HepG2 (cell line): ENCODE data around the gene SLC17A3. TPM values are rescaled to one million over a fixed set of nuclear protein-coding genes. Genes with fewer than 3 reads are reported as not detected.

ENCODE experiments used
- ATAC-seq: fragments of 200-7000 bp; cut with Tn5 transposase; 3 replicates; pipeline ENCODE4 v1.9.1; 2020; ENCODE audit warnings: mild to moderate bottlenecking, moderate library complexity
- BruUV-seq: library from RNA; stranded (reverse); fragments of 400-500 nt; replicated peaks from 2 replicates; lab custom pipeline; 2021; lab: Mats Ljungman, UMichigan
- CTCF ChIA-PET: fragments of 300-600 bp; formaldehyde crosslinking; extraction: SDS; loops from one replicate; lab custom pipeline; 2021; ENCODE audit warnings: low total read pairs, inconsistent platforms, low intra/inter-chr PET ratio; lab: Yijun Ruan, JAX
- POLR2A ChIA-PET: fragments of 350-600 bp; sonication (Branson Sonifier 250); formaldehyde crosslinking; loops from one replicate; lab custom pipeline; 2020; ENCODE audit warnings: antibody characterized with exemption, inconsistent platforms; lab: Yijun Ruan, JAX
- DNase-seq: peaks from one replicate; pipeline ENCODE4 v3.0.0-alpha.2; 2015; ENCODE audit warnings: low spot score
- FAIRE-seq: peaks from 3 replicates; lab custom pipeline; 2011; peaks lifted over from hg19 to GRCh38; lab: Jason Lieb, UNC
- H2AFZ ChIP-seq: one replicate; pipeline ENCODE4 v1.6.1; 2011; ENCODE audit warnings: low read length, inconsistent platforms
- H3K27ac ChIP-seq: fragments of 300-600 bp; 3 replicates; pipeline ENCODE4 v1.8.0; 2011; ENCODE audit warnings: mixed run types, mild to moderate bottlenecking, mixed read lengths, low read length, inconsistent platforms; ENCODE audit not compliant: insufficient read depth; ENCODE audit errors: extremely low read length
- H3K27me3 ChIP-seq, 2 experiments: fragments of 200-600 bp in 1 of 2; 2 replicates in 1 of 2; 3 replicates in 1 of 2; pipeline versions ENCODE4 v1.6.0 to v1.8.0; 2011; ENCODE audit warnings: low read length in 2 of 2, mild to moderate bottlenecking in 2 of 2, moderate library complexity in 2 of 2, inconsistent platforms in 1 of 2; ENCODE audit not compliant: insufficient read depth in 2 of 2, control insufficient read depth in 1 of 2
- H3K36me3 ChIP-seq, 2 experiments: fragments of 200-600 bp in 1 of 2; replicated peaks in 1 of 2; 2 replicates in 1 of 2; 3 replicates in 1 of 2; pipeline versions ENCODE4 v1.5.1 to v1.8.0; 2011; ENCODE audit warnings: low read length in 2 of 2, inconsistent platforms in 1 of 2; ENCODE audit not compliant: insufficient read depth in 2 of 2, control insufficient read depth in 1 of 2
- H3K4me1 ChIP-seq: 2 replicates; pipeline ENCODE4 v1.5.1; 2012; ENCODE audit warnings: low read length, inconsistent platforms; ENCODE audit not compliant: insufficient read depth
- H3K4me2 ChIP-seq: 2 replicates; pipeline ENCODE4 v1.6.0; 2011; ENCODE audit warnings: low read depth, low read length, inconsistent platforms
- H3K4me3 ChIP-seq, 3 experiments: fragments of 200-600 bp in 1 of 3; sonication (generic), shearing (Covaris generic) in 1 of 3; replicated peaks in 1 of 3; 2 replicates each; pipeline ENCODE4 v1.5.1; 2011 to 2016; ENCODE audit warnings: low read length in 3 of 3, inconsistent platforms in 2 of 3, low read depth in 2 of 3, mild to moderate bottlenecking in 2 of 3, control low read depth in 1 of 3, mixed read lengths in 1 of 3; ENCODE audit not compliant: insufficient read depth in 1 of 3
- H3K79me2 ChIP-seq: one replicate; pipeline ENCODE4 v1.6.1; 2011; ENCODE audit warnings: low read length, inconsistent platforms; ENCODE audit not compliant: insufficient read depth
- H3K9ac ChIP-seq: 2 replicates; pipeline ENCODE4 v1.6.0; 2011; ENCODE audit warnings: mild to moderate bottlenecking, low read depth, low read length, inconsistent platforms; ENCODE audit not compliant: insufficient read depth
- H3K9me3 ChIP-seq: 2 replicates; pipeline ENCODE4 v1.5.1; 2012; ENCODE audit warnings: mild to moderate bottlenecking, low read length
- H4K20me1 ChIP-seq: 2 replicates; pipeline ENCODE4 v1.6.0; 2011; ENCODE audit warnings: inconsistent platforms, mild to moderate bottlenecking, low read length, moderate library complexity; ENCODE audit not compliant: insufficient read depth
- BRCA1 ChIP-seq: sonication (generic); formaldehyde crosslinking; IDR thresholded peaks from 2 replicates; pipeline ENCODE4 v1.4.0; 2020; ENCODE audit warnings: missing genetic modification reagents
- DNMT3B ChIP-seq: conservative IDR thresholded peaks from 2 replicates; pipeline ENCODE4 v1.6.1; 2016; ENCODE audit warnings: missing biosample characterization, control low read depth
- FOSL2 ChIP-seq: sonication (generic); formaldehyde crosslinking; IDR thresholded peaks from 2 replicates; pipeline ENCODE4 v1.4.0; 2020; ENCODE audit warnings: missing genetic modification reagents
- RARG ChIP-seq: sonication (generic); formaldehyde crosslinking; IDR thresholded peaks from 2 replicates; pipeline ENCODE4 v1.4.0; 2020; ENCODE audit warnings: low read depth, mild to moderate bottlenecking, missing genetic modification reagents
- ZBTB8A ChIP-seq: sonication (generic); formaldehyde crosslinking; IDR thresholded peaks from 2 replicates; pipeline ENCODE4 v1.4.0; 2020; ENCODE audit warnings: mild to moderate bottlenecking, low read depth, missing genetic modification reagents, borderline replicate concordance
- ZEB1 ChIP-seq: IDR thresholded peaks from 2 replicates; pipeline ENCODE4 v1.6.1; 2012; ENCODE audit warnings: mild to moderate bottlenecking, low read depth, inconsistent platforms; ENCODE audit not compliant: insufficient replicate concordance
- ZMYM4 ChIP-seq: sonication (generic); formaldehyde crosslinking; IDR thresholded peaks from 2 replicates; pipeline ENCODE4 v1.8.1; 2023; ENCODE audit warnings: mild to moderate bottlenecking, missing genetic modification reagents
- ZNF33A ChIP-seq: sonication (generic); formaldehyde crosslinking; IDR thresholded peaks from 2 replicates; pipeline ENCODE4 v1.5.1; 2020; ENCODE audit warnings: missing genetic modification reagents, mild to moderate bottlenecking, moderate library complexity, borderline replicate concordance
- WGBS: methylation state at CpG from one replicate; pipeline ENCODE4 v1.1.6; 2017; ENCODE audit warnings: low lambda C conversion rate; 5-methylcytosine and 5-hydroxymethylcytosine counted together
- in situ Hi-C: cut with HindIII; loops from 2 replicates; pipeline ENCODE4 v1.10.0; 2017; ENCODE audit warnings: low pct_unique_long_range_greater_than_20kb; ENCODE audit not compliant: extremely low pct_ligation_motif_present
- intact Hi-C: fragments of 100-400 bp; cut with micrococcal nuclease; formaldehyde crosslinking; loops from one replicate; pipeline ENCODE4 v1.10.0; 2022; ENCODE audit not compliant: unreplicated experiment
- polyA plus RNA-seq, 8 experiments: library from polyadenylated mRNA; depleted of rRNA in 3 of 8; stranded (reverse) in 7 of 8; unstranded in 1 of 8; fragments of >200 nt; fragmentation: Illumina TruSeq in 4 of 8; extraction: Trizol in 4 of 8; gene quantifications; 2 replicates each; pipeline versions ENCODE4 v1.2.1 to v1.2.3, GENCODE V29; 2011 to 2016; ENCODE audit warnings: low read depth in 4 of 8, missing spikeins in 1 of 8, mixed read lengths in 1 of 8; ENCODE audit not compliant: insufficient read depth in 1 of 8
- total RNA-seq, 5 experiments: library from RNA; depleted of rRNA; stranded (reverse); fragments of >200 nt; fragmentation: Illumina TruSeq; extraction: Trizol; gene quantifications; 2 replicates each; pipeline ENCODE4 v1.2.3, GENCODE V29; 2016; ENCODE audit warnings: low read depth in 1 of 5
- TF ChIP-seq, protein P1 (sequence below): sonication (generic); formaldehyde crosslinking; IDR thresholded peaks from 2 replicates; pipeline ENCODE4 v1.8.0; 2022; ENCODE audit warnings: mild to moderate bottlenecking, missing genetic modification reagents, borderline replicate concordance
- TF ChIP-seq, protein P2 (sequence below): sonication (generic); formaldehyde crosslinking; IDR thresholded peaks from 2 replicates; pipeline ENCODE4 v1.5.0; 2020; ENCODE audit warnings: mild to moderate bottlenecking, missing genetic modification reagents, borderline replicate concordance
- TF ChIP-seq, protein P3 (sequence below): IDR thresholded peaks from 2 replicates; pipeline ENCODE4 v1.6.1; 2016; ENCODE audit warnings: mild to moderate bottlenecking, missing biosample characterization, missing genetic modification reagents

SLC17A3 gene
- total and polyA plus RNA-seq, 2 of the 13 experiments (the other 11 are each of a cell fraction or from before 2014, with no cell fraction given) = 0.09 to 0.11 TPM

DNA sequence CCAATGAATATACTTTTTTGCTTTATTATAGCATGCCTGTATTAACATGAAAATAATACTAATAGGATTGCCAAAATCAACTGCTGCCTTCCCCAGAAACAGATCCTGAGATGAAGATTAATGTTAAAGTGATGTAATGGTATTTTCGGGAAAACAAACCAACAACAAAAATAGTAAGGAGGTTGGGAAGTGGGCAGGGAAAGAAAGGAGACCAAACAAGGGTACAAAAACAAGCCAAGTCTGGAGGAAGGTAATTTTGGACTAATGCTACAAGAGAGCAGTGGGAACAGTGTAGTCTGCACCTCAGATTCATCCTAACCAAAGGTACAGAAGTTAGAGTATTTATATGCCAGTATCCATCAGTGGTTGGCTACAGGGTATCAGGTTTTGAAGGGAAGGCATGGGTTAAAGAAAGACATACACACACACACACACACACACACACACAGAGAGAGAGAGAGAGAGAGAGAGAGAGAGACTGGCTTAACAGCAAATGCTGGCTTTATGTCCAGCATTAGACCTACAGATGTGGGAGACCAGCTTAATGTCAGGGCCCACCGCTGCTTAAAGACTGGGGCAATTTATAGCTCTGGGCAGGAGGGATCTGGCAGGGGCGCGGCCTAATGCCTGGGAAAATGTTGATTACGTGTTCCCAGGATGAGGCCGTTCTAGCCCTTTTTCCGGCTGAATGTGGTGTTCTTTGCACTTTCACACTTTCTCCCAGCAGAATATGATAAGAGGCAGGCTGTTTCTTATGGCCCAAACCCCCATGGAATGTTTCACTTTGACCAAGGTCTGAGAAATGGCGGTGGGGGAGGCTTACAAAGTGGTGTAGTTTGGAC, 38.4 kb downstream of the SLC17A3 start:
- no TSS peak for BruUV-seq
- in situ Hi-C loops = no loop called here
- no peaks in the 10 kb centered on the region; a peak in 1 of 5 replicates for H3K27me3 ChIP-seq
- TF ChIP-seq FOSL2 (CRISPR knock-in tag) = no peak
- no peak for TF ChIP-seq RARG (CRISPR knock-in tag)
- no peak for TF ChIP-seq BRCA1 (CRISPR knock-in tag)
- TF ChIP-seq ZNF33A (CRISPR knock-in tag) = peak; percentile 54; the same call in 1 of the 2 replicates
- TF ChIP-seq, protein P1, sequence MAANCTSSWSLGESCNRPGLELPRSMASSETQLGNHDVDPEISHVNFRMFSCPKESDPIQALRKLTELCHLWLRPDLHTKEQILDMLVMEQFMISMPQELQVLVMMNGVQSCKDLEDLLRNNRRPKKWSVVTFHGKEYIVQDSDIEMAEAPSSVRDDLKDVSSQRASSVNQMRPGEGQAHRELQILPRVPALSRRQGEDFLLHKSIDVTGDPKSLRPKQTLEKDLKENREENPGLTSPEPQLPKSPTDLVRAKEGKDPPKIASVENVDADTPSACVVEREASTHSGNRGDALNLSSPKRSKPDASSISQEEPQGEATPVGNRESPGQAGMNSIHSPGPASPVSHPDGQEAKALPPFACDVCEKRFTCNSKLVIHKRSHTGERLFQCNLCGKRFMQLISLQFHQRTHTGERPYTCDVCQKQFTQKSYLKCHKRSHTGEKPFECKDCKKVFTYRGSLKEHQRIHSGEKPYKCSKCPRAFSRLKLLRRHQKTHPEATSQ (CRISPR knock-in tag) = no peak
- TF ChIP-seq, protein P2, sequence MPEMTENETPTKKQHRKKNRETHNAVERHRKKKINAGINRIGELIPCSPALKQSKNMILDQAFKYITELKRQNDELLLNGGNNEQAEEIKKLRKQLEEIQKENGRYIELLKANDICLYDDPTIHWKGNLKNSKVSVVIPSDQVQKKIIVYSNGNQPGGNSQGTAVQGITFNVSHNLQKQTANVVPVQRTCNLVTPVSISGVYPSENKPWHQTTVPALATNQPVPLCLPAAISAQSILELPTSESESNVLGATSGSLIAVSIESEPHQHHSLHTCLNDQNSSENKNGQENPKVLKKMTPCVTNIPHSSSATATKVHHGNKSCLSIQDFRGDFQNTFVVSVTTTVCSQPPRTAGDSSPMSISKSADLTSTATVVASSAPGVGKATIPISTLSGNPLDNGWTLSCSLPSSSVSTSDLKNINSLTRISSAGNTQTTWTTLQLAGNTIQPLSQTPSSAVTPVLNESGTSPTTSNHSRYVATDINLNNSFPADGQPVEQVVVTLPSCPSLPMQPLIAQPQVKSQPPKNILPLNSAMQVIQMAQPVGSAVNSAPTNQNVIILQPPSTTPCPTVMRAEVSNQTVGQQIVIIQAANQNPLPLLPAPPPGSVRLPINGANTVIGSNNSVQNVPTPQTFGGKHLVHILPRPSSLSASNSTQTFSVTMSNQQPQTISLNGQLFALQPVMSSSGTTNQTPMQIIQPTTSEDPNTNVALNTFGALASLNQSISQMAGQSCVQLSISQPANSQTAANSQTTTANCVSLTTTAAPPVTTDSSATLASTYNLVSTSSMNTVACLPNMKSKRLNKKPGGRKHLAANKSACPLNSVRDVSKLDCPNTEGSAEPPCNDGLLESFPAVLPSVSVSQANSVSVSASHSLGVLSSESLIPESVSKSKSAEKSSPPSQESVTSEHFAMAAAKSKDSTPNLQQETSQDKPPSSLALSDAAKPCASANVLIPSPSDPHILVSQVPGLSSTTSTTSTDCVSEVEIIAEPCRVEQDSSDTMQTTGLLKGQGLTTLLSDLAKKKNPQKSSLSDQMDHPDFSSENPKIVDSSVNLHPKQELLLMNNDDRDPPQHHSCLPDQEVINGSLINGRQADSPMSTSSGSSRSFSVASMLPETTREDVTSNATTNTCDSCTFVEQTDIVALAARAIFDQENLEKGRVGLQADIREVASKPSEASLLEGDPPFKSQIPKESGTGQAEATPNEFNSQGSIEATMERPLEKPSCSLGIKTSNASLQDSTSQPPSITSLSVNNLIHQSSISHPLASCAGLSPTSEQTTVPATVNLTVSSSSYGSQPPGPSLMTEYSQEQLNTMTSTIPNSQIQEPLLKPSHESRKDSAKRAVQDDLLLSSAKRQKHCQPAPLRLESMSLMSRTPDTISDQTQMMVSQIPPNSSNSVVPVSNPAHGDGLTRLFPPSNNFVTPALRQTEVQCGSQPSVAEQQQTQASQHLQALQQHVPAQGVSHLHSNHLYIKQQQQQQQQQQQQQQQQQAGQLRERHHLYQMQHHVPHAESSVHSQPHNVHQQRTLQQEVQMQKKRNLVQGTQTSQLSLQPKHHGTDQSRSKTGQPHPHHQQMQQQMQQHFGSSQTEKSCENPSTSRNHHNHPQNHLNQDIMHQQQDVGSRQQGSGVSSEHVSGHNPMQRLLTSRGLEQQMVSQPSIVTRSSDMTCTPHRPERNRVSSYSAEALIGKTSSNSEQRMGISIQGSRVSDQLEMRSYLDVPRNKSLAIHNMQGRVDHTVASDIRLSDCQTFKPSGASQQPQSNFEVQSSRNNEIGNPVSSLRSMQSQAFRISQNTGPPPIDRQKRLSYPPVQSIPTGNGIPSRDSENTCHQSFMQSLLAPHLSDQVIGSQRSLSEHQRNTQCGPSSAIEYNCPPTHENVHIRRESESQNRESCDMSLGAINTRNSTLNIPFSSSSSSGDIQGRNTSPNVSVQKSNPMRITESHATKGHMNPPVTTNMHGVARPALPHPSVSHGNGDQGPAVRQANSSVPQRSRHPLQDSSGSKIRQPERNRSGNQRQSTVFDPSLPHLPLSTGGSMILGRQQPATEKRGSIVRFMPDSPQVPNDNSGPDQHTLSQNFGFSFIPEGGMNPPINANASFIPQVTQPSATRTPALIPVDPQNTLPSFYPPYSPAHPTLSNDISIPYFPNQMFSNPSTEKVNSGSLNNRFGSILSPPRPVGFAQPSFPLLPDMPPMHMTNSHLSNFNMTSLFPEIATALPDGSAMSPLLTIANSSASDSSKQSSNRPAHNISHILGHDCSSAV = no peak
- TF ChIP-seq ZBTB8A (CRISPR knock-in tag) = no peak
- TF ChIP-seq, protein P3, sequence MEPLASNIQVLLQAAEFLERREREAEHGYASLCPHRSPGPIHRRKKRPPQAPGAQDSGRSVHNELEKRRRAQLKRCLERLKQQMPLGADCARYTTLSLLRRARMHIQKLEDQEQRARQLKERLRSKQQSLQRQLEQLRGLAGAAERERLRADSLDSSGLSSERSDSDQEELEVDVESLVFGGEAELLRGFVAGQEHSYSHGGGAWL (CRISPR knock-in tag) = no peak
- peak; percentile 87 for TF ChIP-seq ZMYM4 (CRISPR knock-in tag)
- TF ChIP-seq ZEB1 = no peak
- TF ChIP-seq DNMT3B (CRISPR knock-in tag) = no peak

More for the DNA sequence above, 38.4 kb downstream of the SLC17A3 start:
- peak overlapping the region; percentile 54 for H3K9ac ChIP-seq
- peak overlapping the region; percentile 79 for H3K4me2 ChIP-seq
- intact Hi-C loops = no loop called here
- H3K4me1 ChIP-seq = peaks cover 86% of the 10 kb centered on the region
- no peaks in the 10 kb centered on the region for H3K9me3 ChIP-seq
- ChIA-PET CTCF (no interaction called here), POLR2A (no interaction called here)
- FAIRE-seq (peak; percentile 49), ATAC-seq (peak; percentile 80), DNase-seq (peak; percentile 65)
- no peaks in the 10 kb centered on the region for H4K20me1 ChIP-seq
- peak overlapping the region; percentile 32 to 62 (median 47) for H3K4me3 ChIP-seq
- H2AFZ ChIP-seq = peak overlapping the region; percentile 85
- H3K27ac ChIP-seq = peak overlapping the region; percentile 58
- H3K36me3 ChIP-seq = no peaks in the 10 kb centered on the region
- peaks cover 36% of the 10 kb centered on the region for H3K79me2 ChIP-seq
- 7% methylated on average over 8 of the region's 8 CpGs for WGBS
